HG02884 (cell line): Measurements from ENCODE around the gene TRIP13.

Source experiments
- ATAC-seq: cut with Tn5 transposase; IDR thresholded peaks from one replicate; pipeline ENCODE4 v1.9.1; 2021; ENCODE audit warnings: mild to moderate bottlenecking, moderate library complexity; ENCODE audit not compliant: unreplicated experiment

The TRIP13 gene

DNA sequence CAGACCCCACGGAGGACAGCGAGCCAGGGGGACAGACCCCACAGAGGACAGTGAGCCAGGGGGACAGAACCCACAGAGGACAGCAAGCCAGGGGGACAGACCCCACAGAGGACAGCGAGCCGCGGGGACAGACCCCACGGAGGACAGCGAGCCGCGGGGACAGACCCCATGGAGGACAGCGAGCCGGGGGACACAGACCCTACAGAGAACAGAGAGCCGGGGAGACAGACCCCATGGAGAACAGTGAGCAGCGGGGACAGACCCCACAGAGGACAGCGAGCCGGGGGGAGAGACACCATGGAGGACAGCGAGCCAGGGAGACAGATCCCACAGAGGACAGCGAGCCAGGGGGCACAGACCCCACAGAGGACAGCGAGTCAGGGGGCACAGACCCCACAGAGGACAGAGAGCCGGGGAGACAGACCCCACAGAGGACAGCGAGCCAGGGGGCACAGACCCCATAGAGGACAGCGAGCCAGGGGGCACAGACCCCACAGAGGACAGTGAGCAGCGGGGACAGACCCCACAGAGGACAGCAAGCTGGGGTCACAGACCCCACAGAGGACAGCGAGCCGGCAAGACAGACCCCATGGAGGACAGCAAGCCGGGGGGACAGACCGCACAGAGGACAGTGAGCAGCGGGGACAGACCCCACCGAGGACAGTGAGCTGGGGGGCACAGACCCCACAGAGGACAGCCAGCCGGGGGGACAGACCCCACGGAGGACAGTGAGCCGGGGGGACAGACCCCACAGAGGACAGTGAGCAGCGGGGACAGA is 37.5 kb upstream of the TRIP13 start:
- ATAC-seq: no peak

DNA sequence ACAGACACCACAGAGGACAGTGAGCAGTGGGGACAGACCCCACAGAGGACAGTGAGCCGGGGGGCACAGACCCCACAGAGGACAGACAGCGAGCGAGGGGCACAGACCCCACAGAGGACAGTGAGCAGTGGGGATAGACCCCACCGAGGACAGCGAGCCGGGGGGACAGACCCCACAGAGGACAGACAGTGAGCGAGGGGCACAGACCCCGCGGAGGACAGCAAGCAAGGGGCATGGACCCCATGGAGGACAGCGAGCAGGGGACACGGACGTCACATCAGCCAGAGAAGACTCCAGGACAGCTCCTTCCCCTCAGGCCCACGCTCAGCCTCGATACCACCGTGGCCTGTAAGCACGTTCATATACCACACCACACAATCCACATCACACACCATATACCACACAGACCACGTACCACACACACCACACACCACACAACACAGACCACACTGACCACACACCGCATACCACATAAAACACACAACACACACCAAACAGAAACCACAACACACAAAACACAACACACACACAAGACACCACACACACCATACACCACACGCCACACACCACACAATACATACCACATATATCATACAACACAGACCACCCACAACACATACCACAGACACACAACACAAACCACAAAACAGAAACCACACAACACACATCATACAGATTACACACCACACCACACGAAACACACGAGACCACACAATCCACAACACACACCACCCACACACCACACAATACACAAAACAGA is 36.7 kb upstream of the TRIP13 start:
- ATAC-seq: no peak

DNA sequence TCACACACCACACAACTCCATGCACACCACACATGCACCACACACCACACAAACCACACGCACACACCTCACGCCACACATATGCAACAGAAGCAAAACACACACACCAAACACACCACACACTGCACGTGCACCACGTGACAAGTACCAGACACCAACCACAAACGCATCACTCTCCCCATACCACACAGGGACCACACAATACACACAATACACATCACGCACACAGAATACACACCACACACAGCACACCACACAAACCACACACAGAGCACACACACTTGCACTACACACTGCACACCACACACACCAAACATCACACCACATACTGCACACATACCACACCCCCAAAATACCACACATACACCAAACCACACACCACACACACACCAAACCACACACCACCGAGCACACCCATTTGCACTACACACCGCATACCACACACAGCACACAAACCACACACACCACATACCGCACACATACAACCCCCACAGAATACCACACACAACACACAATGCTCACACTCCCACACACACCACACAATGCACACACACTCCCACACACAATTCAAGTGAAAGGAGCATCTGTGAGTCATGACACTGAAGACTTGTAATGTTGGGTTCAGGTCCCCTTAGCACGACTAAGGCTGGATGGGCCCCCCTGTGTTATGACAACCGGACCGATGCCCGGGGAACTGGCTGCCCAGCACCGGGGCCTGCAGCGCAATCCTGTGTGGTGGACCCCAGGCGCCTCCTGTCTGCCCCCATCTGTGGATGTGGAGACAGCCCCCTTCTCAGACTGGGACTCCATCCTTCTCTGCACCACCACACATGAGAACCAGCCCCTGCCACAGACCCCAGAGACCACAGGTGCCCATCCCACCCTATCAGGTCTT is 35.9 kb upstream of the TRIP13 start:
- ATAC-seq: no peak

DNA sequence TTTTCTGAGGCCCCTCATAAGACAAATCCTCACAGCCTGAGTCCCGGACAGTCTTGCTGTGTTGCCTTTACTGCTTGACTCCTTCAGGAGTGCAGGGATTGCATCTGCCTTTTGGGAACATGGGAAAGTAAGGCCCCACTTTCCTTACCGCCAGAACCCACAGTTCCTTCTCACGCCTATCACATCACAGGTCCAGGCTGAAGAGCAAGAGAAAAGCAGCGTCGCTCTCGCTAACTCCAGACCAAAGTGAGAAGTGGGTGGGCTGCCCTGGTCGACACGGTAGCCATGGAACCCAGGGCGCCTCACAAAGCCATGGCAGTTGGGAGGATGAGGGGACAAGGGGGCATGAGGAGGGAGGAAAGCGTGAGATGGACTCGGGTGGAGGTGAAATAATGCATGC is 34.0 kb upstream of the TRIP13 start:
- ATAC-seq: no peak

DNA sequence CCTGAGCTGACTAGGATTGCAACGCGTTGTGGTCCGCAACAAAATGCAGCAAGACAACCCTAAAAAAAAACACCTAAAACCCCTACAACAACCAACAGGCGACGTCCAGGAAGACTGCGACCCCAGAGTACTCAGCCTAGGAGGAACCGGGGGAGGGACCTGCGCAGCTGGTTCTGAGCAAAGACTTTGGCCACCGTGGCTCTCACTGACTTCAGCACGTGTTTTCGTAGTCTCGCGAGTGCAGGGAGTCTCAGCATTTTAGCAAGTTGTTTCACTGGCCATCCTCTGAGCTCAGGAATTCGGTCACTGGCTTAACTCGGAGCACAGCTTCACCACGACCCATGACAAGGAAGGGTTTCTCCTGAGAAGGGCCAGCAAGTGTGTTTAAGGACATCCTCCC is 33.3 kb upstream of the TRIP13 start:
- no peak for ATAC-seq

DNA sequence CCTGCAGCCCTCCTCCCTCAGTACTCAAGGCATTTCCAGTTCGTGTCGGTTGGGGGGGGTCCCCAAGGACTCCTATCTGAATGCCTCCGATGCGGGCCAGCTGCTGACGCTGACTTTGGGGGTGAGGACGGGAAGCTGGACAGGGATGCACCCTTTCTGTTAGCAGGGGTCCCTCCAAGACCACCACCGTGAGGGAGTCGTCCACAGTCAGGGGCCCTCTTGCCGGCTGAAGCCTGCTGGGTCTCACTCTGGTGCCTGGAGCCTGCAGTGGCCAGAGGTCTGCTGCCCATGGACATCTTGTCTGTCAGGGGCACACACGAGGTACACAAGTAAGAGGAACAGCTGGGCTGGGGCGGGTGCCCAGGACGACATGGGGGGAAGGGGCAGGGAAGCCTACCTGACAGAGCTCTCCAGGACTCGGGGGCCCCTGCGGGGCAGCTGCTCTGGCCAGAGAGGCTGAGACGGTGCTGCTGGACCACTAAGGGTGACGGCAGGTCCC is 32.8 kb upstream of the TRIP13 start:
- ATAC-seq: no peak

DNA sequence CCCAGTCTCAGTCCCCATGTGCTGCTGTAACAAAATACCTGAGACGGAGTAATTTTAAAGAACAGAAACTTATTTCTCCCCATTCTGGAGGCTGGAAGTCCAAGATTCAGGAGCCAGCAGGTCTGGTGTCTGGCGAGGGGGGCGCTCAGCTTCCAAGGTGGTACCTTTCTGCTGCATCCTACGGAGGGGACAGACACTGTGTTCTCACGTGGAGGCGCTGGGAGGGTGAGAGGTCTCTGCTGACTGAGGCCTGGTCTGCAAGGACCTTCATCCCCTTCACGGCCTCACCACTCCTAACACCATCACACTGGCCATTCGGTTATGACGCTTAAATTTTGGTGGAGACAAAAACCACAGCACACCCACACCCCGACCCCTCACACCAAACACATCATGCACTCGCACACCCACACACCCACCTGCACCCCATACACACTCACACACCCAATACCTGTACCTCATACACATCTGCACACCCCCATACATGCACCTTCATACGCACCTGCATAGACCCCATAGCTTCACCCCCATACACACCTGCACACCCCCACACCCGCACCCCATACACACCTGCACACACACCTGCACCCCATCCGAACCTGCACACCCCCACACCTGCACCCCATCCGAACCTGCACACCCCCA is 32.1 kb upstream of the TRIP13 start:
- ATAC-seq: no peak

DNA sequence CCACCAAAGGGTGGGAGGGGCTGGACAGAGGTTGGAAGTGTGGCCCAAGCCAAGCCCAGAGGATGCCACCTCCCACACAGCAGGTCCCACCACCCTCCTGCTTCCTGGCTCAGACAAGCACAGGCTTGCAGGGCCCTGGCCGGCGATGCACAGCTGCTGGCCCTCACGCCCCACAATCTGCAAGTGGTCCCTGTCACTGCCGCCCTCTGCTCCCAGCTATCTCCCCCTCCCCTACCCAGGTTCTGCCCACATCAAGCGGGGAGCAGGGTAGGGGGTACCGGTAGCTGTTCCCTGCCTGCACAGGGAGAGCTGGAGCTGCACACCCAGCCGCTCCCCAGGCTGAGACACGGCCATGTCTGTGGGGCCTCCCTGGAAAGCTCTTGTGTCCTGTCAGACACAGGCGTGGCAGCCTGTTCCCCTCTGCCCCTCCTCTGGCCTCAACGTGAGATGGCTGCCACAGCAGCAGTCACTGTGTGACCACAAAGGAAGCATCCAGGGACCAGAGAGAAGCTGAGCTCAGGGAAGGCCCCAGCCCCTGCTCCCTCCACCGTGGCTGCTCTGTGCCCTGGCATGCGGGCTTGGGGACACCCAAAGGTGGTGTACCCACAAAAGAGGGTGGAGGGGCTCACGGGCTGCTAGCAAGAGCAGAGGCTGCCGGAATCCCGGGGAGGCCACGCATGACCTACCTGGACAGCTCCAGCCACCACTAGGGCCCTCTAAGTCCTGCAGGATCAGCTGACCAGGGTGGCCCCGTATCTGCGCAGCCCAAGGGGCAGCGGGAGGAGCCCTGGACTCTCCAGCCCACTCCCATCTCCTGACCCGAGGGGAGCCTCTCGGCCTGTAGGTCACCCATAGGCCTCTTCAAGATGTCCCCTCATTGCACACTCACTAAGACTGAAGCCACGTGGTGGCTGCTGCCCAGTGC is 31.0 kb upstream of the TRIP13 start:
- no peak for ATAC-seq

DNA sequence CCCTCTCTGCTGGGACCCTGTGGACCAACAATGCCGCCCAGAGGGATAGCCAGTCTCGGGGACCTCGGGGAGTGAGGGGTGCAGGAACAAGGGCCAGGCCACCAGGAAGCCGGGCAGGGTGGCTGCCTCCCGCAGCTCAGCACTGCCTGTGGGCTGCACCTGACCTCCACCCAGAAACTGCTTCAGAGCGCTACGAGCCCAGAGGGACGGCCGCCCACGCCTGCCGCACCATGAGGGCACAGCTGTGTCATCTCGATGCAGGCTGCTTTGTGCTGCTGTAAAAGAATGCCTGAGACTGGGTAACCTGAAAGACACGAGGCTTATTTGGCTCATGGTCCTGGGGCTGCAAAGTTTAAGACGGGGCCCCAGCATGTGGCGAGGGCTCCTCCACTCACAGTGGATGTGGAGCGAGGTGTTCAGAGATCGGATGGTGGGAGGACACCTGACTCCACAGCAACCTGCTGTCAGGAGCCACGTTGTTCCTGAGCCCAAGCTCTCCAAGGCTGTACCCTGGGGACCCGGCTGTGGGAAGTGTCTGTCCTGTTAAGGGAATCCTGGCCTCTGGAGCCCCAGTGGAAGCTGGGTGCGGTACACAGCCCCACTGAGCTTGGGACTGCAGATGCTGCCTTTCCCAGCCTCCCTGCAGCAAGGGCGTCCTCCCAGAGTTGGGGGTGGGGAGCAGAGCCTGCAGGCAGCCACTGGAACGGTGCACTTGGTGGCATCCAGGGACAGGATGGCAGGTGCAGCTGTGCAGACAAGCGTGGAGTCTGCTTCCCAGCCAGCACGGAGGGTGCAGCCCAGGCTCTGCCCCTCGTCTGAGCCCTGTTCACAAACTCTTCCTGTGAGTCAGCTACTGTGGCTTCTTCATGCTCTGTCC is 30.1 kb upstream of the TRIP13 start:
- ATAC-seq: no peak

DNA sequence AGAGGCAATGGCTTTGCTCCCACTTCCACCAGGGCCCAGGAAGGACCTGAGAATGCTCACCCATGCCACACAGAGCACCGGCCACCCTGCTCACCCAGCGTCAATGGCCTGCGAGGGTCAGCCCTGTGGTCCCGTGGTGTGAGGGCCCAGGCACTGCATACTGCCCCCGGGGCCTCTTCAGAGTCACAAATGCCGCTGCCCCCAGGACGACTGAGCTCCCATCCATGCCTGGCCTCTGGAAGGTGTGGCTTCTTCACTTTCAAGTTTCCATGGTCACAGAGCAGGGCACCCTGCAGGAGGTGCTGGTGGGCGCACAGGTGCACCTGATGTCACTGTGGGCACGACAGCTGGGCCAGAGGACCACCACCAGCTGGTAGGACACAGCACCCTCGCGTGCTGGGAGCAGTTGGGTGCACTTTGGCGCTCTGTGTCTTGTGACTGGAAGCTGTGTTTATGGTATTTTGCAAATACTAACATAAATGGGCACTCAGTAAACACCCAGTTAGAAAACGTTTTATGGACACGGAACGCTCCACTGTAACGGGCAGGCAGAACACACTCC is 29.4 kb upstream of the TRIP13 start:
- no peak for ATAC-seq

DNA sequence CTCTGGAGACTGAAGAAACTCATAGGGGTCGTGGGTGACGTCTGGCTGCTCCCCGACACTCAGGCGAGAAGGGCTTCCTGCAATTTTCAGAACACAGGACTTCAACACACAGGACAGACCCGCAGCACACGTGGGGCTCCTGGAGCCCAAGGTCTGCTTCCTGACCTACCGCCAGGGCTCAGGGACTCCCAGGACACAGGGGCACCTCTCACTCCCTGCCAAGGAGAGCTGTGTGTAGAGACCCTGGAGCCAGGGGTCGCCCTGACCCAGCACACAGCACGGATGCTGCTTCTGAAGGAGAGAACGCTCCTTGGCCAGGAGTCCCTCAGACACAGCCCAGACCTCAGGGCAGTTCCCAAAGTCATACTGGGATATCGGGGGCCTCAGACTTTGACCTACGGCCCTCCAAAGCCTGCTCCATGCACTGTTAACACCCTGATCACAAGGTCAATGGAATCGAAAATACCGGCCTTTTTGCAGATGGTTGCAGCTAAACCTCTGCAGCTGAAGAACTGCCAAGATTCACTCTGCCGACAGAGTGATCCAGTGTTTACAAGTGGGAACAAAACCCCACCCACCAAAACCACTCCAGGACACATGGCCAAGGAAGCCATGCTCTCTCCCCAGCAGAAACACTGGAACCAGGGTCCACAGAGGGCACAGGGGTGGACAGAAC is 28.1 kb upstream of the TRIP13 start:
- no peak for ATAC-seq

DNA sequence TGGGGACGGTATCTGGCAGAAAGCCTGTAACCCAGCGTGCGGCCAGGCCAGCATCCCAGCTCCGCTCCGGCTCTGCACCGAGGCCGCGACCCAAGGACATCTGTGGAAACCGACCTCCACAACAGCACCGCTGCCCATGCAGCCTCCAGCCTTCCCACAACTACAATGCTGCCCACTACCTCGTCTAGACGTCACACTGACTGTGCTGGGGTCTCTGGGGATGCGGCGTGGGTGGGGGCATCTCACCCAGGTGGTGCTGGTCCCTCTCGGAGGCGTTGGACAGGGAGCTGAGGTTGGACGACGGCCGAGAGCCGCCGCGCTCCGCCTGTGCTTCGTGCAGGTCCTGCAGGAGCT is 27.5 kb upstream of the TRIP13 start:
- ATAC-seq: no peak

DNA sequence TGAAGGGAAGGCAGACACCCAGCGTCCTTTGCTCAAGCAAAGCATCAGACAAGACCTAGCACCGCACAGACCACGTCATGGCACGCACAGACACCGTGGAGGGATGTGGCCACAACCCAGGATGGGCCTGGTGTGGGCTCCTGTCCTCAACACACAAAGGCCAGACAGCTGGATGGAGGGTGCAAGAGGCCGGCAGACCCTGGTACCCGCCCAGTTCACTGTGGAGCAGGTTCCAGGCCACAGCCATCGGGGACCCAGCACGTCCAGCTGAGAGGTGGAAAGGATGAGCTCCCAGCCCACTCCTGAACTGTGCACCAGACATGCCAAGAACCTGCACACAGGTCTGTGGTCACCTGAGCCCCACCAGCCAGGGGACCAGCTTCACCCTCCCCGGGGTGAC is 26.9 kb upstream of the TRIP13 start:
- ATAC-seq: no peak

DNA sequence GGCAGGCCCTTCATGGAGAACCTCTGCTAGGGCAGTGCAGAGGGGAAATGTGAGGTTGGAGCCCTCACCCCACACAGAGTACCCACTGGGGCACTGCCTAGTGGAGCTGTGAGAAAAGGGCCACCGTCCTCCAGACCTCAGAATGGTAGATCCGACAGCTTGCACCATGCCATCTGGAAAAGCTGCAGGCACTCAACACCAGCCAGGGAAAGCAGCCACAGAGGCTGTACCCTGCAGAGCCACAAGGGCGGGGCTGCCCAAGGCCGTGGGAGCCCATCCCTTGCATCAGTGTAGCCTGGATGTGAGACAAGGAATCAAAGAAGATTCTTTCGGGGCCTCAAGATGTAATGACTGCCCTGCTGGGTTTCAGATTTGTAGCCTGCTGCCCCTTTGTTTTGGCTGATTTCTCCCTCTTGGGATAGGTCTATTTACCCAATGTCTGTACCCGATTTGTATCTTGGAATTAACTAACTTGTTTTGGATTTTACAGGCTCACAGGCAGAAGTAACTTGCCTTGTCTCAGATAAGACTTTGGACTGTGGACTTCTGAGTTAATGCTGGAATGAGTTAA is 25.3 kb upstream of the TRIP13 start:
- no peak for ATAC-seq

DNA sequence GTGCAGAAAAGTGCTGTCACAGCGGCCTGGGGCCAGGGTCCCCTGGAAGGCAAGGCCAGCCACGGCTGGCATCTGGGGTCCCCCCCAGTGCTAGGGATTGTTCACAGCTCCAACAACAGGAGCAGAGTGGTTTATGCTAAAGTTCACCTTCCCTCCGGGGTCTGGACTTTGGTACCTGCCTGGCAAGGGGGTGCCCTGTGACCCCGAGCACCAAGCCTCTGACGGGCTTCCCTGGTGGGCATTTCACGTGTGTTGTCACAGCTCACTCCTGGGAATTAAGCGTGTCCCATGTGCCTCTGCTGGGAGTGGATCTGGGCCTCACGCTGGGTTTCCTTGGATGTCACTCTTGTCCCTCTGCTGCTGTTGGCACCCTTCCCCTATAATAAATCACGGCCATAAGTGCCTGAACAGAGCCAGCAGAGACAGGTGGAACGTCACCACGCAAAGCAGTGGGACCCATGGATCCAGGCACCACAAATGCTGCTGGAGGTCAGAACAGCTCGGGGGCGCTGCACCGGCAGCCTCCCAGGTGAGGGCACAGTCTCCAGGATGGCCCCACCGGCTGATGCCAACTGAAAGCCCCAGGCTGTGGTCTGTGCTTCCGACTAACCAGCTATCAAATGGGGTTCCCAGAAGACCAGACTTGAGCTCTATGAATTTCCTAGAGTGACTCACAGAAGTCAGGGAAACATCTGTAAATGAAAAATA is 24.1 kb upstream of the TRIP13 start:
- ATAC-seq: no peak

DNA sequence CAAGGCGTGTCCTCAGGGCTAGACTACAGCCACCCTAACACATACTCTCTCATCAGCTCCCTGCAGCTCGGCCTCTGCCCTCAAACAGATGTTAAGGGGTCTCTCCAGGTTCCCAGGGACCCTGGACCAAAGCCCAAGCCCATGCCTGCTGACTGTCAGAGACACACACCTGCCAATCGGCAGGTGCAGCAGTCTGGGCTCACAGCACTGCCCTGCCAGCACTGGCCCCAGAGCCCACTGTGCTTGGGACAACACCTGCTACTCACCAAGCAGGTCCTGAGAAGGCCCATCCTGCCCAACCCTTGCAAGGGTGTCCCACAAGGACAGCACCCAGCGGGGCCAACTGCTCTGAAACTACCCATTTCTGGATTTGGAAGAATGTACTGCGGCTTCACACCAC is 21.7 kb upstream of the TRIP13 start:
- ATAC-seq: no peak
